Measurements from ENCODE around the gene CSK. TPM values are rescaled to one million over a fixed set of nuclear protein-coding genes. Genes with fewer than 3 reads are reported as not detected.

CSK gene
- total and polyA plus RNA-seq, 2 experiments from 2014 or later = 13.6 to 27.5 TPM

DNA sequence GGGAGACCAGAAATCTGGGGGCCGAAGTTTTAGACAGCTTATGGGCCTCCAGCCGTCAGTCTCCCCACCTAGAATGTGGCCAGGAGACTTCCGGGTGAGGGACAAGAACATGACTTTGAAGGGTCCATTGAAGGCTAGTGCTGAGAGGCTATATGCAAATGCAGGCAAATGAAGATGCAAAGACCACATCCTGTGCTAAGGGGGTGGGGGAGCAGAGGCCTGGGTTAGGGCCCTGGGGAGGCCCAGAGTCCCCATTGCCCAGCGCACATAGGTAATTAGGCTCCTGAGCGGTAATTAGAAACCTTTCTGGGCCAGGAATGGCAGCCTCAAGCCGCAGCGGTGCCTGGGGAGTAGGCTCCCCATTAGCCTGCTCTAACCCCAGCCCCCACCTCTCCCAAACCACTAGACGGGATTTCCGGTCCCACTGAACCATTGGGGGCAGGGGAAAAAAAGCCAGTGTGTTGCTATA, 6.8 kb downstream of the CSK start:
- peak; percentile 60 for DNase-seq (ENCODE audit: low spot score)
- no peaks in the 10 kb centered on the region for H3K36me3 ChIP-seq (ENCODE audit: insufficient read depth)
- H3K4me2 ChIP-seq = peak overlapping the region; percentile 69
- TF ChIP-seq ZNF114 (CRISPR knock-in tag; IDR thresholded peaks at IDR 0.05) = no peak
- TF ChIP-seq EZH2phosphoT487 (IDR thresholded peaks at IDR 0.05; ENCODE audit: unreplicated experiment) = no peak
- H3K79me2 ChIP-seq (replicated peaks; ENCODE audit: insufficient read depth) = peaks cover 16% of the 10 kb centered on the region
- Mint-ChIP-seq H3K27ac (no peak overlapping the region), H3K9me3 (no peaks in the 10 kb centered on the region), H3K36me3 (ENCODE audit: low read depth) (no peaks in the 10 kb centered on the region), H3K4me1 (peaks cover 32% of the 10 kb centered on the region), H3K4me3 (no peak overlapping the region), H3K27me3 (ENCODE audit: insufficient read depth, low read depth, poor library complexity) (peaks cover 22% of the 10 kb centered on the region)
- no peaks in the 10 kb centered on the region for H3K9me2 ChIP-seq (ENCODE audit: insufficient read depth)
- no peak overlapping the region for H2AFZ ChIP-seq
- H3K27me3 ChIP-seq (ENCODE audit: insufficient read depth) = no peaks in the 10 kb centered on the region
- H3F3A ChIP-seq (replicated peaks; ENCODE audit: low read depth) = peaks cover 7% of the 10 kb centered on the region
- peaks cover 50% of the 10 kb centered on the region for H4K20me1 ChIP-seq (replicated peaks; ENCODE audit: insufficient read depth)
- peaks cover 26% of the 10 kb centered on the region for H3K4me1 ChIP-seq (ENCODE audit: insufficient read depth)
- ATAC-seq = peak; percentile 55
- no peak overlapping the region for H3K27ac ChIP-seq (ENCODE audit: low read depth)
- H3K4me3 ChIP-seq = no peak overlapping the region

DNA sequence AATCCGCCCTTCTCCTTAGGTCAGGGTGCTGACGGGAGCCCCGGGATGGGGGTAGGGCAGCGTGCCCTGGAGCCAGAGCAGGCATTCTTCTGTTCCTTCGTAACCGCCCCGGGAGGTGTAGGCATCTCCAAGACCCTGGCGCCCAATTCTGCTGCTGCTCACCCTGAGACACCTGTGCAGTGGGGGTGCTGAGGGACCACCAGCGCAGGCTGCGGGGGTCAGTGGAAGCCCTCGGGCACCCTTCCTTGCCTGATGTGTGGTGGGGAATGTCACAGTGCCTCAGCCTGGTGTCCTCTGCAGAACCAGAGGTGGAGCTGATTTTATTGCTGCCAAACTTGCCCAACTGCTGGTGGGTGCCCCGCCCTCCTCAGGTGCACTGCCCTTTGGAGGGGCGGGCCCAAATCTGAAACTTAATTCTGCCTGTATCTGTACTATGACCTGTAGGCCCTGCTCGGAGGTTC, 7.3 kb downstream of the CSK start:
- Histone ChIP-seq H2AFZ (no peak overlapping the region), H3K4me2 (peak overlapping the region; percentile 69), H3K9me2 (ENCODE audit: insufficient read depth) (no peaks in the 10 kb centered on the region), H3K36me3 (ENCODE audit: insufficient read depth) (no peaks in the 10 kb centered on the region), H3K27me3 (ENCODE audit: insufficient read depth) (no peaks in the 10 kb centered on the region), H3K4me3 (no peak overlapping the region), H3K79me2 (replicated peaks; ENCODE audit: insufficient read depth) (peaks cover 16% of the 10 kb centered on the region), H3F3A (replicated peaks; ENCODE audit: low read depth) (peaks cover 7% of the 10 kb centered on the region), H3K27ac (ENCODE audit: low read depth) (no peak overlapping the region), H4K20me1 (replicated peaks; ENCODE audit: insufficient read depth) (peaks cover 51% of the 10 kb centered on the region), H3K4me1 (ENCODE audit: insufficient read depth) (peaks cover 25% of the 10 kb centered on the region)
- no peak overlapping the region for H3K27ac Mint-ChIP-seq
- ATAC-seq (peak; percentile 16), DNase-seq (ENCODE audit: low spot score) (no peak)
- H3K27me3 Mint-ChIP-seq (ENCODE audit: insufficient read depth, low read depth, poor library complexity) = peaks cover 19% of the 10 kb centered on the region
- peak overlapping the region; percentile 11; the same call in 1 of the 3 replicates for H3K4me3 Mint-ChIP-seq
- H3K36me3 Mint-ChIP-seq (ENCODE audit: low read depth) = no peaks in the 10 kb centered on the region
- TF ChIP-seq EZH2 (IDR thresholded peaks at IDR 0.05; ENCODE audit: low read depth, unreplicated experiment) = no peak
- no peak for TF ChIP-seq JUNB (IDR thresholded peaks at IDR 0.05; ENCODE audit: unreplicated experiment)
- no peak for TF ChIP-seq ZNF114 (CRISPR knock-in tag; IDR thresholded peaks at IDR 0.05)
- TF ChIP-seq, protein P1, sequence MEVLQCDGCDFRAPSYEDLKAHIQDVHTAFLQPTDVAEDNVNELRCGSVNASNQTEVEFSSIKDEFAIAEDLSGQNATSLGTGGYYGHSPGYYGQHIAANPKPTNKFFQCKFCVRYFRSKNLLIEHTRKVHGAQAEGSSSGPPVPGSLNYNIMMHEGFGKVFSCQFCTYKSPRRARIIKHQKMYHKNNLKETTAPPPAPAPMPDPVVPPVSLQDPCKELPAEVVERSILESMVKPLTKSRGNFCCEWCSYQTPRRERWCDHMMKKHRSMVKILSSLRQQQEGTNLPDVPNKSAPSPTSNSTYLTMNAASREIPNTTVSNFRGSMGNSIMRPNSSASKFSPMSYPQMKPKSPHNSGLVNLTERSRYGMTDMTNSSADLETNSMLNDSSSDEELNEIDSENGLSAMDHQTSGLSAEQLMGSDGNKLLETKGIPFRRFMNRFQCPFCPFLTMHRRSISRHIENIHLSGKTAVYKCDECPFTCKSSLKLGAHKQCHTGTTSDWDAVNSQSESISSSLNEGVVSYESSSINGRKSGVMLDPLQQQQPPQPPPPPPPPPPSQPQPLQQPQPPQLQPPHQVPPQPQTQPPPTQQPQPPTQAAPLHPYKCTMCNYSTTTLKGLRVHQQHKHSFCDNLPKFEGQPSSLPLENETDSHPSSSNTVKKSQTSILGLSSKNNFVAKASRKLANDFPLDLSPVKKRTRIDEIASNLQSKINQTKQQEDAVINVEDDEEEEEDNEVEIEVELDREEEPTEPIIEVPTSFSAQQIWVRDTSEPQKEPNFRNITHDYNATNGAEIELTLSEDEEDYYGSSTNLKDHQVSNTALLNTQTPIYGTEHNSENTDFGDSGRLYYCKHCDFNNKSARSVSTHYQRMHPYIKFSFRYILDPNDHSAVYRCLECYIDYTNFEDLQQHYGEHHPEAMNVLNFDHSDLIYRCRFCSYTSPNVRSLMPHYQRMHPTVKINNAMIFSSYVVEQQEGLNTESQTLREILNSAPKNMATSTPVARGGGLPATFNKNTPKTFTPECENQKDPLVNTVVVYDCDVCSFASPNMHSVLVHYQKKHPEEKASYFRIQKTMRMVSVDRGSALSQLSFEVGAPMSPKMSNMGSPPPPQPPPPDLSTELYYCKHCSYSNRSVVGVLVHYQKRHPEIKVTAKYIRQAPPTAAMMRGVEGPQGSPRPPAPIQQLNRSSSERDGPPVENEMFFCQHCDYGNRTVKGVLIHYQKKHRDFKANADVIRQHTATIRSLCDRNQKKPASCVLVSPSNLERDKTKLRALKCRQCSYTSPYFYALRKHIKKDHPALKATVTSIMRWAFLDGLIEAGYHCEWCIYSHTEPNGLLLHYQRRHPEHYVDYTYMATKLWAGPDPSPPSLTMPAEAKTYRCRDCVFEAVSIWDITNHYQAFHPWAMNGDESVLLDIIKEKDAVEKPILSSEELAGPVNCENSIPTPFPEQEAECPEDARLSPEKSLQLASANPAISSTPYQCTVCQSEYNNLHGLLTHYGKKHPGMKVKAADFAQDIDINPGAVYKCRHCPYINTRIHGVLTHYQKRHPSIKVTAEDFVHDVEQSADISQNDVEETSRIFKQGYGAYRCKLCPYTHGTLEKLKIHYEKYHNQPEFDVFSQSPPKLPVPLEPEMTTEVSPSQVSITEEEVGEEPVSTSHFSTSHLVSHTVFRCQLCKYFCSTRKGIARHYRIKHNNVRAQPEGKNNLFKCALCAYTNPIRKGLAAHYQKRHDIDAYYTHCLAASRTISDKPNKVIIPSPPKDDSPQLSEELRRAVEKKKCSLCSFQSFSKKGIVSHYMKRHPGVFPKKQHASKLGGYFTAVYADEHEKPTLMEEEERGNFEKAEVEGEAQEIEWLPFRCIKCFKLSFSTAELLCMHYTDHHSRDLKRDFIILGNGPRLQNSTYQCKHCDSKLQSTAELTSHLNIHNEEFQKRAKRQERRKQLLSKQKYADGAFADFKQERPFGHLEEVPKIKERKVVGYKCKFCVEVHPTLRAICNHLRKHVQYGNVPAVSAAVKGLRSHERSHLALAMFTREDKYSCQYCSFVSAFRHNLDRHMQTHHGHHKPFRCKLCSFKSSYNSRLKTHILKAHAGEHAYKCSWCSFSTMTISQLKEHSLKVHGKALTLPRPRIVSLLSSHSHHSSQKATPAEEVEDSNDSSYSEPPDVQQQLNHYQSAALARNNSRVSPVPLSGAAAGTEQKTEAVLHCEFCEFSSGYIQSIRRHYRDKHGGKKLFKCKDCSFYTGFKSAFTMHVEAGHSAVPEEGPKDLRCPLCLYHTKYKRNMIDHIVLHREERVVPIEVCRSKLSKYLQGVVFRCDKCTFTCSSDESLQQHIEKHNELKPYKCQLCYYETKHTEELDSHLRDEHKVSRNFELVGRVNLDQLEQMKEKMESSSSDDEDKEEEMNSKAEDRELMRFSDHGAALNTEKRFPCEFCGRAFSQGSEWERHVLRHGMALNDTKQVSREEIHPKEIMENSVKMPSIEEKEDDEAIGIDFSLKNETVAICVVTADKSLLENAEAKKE (CRISPR knock-in tag; IDR thresholded peaks at IDR 0.05) = no peak
- TF ChIP-seq, protein P2, sequence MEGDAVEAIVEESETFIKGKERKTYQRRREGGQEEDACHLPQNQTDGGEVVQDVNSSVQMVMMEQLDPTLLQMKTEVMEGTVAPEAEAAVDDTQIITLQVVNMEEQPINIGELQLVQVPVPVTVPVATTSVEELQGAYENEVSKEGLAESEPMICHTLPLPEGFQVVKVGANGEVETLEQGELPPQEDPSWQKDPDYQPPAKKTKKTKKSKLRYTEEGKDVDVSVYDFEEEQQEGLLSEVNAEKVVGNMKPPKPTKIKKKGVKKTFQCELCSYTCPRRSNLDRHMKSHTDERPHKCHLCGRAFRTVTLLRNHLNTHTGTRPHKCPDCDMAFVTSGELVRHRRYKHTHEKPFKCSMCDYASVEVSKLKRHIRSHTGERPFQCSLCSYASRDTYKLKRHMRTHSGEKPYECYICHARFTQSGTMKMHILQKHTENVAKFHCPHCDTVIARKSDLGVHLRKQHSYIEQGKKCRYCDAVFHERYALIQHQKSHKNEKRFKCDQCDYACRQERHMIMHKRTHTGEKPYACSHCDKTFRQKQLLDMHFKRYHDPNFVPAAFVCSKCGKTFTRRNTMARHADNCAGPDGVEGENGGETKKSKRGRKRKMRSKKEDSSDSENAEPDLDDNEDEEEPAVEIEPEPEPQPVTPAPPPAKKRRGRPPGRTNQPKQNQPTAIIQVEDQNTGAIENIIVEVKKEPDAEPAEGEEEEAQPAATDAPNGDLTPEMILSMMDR (conservative IDR thresholded peaks at IDR 0.05; ENCODE audit: low read depth in 2 of 2) = no peak
- TF ChIP-seq EZH2phosphoT487 (IDR thresholded peaks at IDR 0.05; ENCODE audit: unreplicated experiment) = no peak
- no peak for TF ChIP-seq POLR2AphosphoS5 (IDR thresholded peaks at IDR 0.05; ENCODE audit: low read depth)
- TF ChIP-seq STAT1 (IDR thresholded peaks at IDR 0.05; ENCODE audit: unreplicated experiment) = no peak
- no peak for TF ChIP-seq CREB1 (CRISPR knock-in tag; IDR thresholded peaks at IDR 0.05; ENCODE audit: low read depth)
- no peak for TF ChIP-seq ZNF331 (CRISPR knock-in tag; IDR thresholded peaks at IDR 0.05; ENCODE audit: low read depth)
- peaks cover 31% of the 10 kb centered on the region for H3K4me1 Mint-ChIP-seq
- no peaks in the 10 kb centered on the region for H3K9me3 Mint-ChIP-seq

Measured in GM23338 (cell line).